Glutamatergic neuron (in vitro differentiated cells): ENCODE data around the gene SCO2. TPM values are rescaled to one million over a fixed set of nuclear protein-coding genes. Genes with fewer than 3 reads are reported as not detected.

Source experiments
- DNase-seq: peaks from one replicate; pipeline ENCODE4 v3.0.0; 2022
- H3K27ac Mint-ChIP-seq: one replicate; pipeline ENCODE4 v1.8.0; 2020; ENCODE audit warnings: mild to moderate bottlenecking, mixed read lengths, inconsistent platforms; ENCODE audit not compliant: unreplicated experiment
- H3K27me3 Mint-ChIP-seq: one replicate; pipeline ENCODE4 v1.8.0; 2020; ENCODE audit warnings: mild to moderate bottlenecking, moderate library complexity, mixed read lengths, inconsistent platforms; ENCODE audit not compliant: unreplicated experiment
- H3K36me3 Mint-ChIP-seq: one replicate; pipeline ENCODE4 v1.8.0; 2020; ENCODE audit warnings: mild to moderate bottlenecking, mixed read lengths, inconsistent platforms; ENCODE audit not compliant: unreplicated experiment
- H3K4me1 Mint-ChIP-seq: one replicate; pipeline ENCODE4 v1.8.0; 2020; ENCODE audit warnings: mild to moderate bottlenecking, low read depth, mixed read lengths, inconsistent platforms; ENCODE audit not compliant: unreplicated experiment
- H3K4me3 Mint-ChIP-seq: one replicate; pipeline ENCODE4 v1.8.0; 2020; ENCODE audit warnings: mild to moderate bottlenecking, mixed read lengths, inconsistent platforms; ENCODE audit not compliant: unreplicated experiment
- H3K9me3 Mint-ChIP-seq: one replicate; pipeline ENCODE4 v1.8.0; 2020; ENCODE audit warnings: mild to moderate bottlenecking, moderate library complexity, mixed read lengths, inconsistent platforms; ENCODE audit not compliant: unreplicated experiment
- total RNA-seq: library from RNA; stranded (reverse); fragmentation: NEBNext Ultra II Directional; extraction: Animal tissue kit (Norgen Biotek cat#: 25700); gene quantifications from one replicate; pipeline ENCODE4 v1.2.1, GENCODE V29; 2021; ENCODE audit not compliant: unreplicated experiment
- TF ChIP-seq, protein P1 (sequence below): fragments of 200-600 bp; sonication (generic); IDR thresholded peaks from one replicate; pipeline ENCODE4 v1.5.0; 2021; ENCODE audit not compliant: partially characterized antibody, unreplicated experiment

Gene SCO2
- total RNA-seq, 1 donor from 2014 or later: 4.8 TPM

DNA sequence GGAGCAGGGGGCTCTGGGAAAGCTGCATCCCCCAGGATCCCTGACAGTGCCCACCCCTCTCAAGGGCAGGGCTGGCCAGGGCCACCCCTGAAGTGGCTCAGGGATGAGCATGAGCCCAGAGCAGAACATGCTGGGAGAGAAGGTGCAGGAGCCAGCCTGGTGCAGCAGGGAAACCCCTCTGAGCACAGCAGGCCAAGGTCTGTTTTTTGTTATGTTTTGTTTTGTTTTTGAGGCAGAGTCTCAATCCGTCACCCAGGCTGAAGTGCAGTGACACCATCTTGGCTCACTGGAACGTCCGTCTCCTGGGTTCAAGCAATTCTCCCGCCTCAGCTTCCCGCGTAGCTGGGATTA, 49.8 kb downstream of the SCO2 start:
- H3K27me3 Mint-ChIP-seq: peaks cover 19% of the 10 kb centered on the region
- H3K4me1 Mint-ChIP-seq: peaks cover 30% of the 10 kb centered on the region
- H3K4me3 Mint-ChIP-seq: peak overlapping the region; percentile 73
- peak; percentile 16 for DNase-seq
- H3K36me3 Mint-ChIP-seq: no peaks in the 10 kb centered on the region
- peak overlapping the region; percentile 43 for H3K27ac Mint-ChIP-seq
- TF ChIP-seq, protein P1, sequence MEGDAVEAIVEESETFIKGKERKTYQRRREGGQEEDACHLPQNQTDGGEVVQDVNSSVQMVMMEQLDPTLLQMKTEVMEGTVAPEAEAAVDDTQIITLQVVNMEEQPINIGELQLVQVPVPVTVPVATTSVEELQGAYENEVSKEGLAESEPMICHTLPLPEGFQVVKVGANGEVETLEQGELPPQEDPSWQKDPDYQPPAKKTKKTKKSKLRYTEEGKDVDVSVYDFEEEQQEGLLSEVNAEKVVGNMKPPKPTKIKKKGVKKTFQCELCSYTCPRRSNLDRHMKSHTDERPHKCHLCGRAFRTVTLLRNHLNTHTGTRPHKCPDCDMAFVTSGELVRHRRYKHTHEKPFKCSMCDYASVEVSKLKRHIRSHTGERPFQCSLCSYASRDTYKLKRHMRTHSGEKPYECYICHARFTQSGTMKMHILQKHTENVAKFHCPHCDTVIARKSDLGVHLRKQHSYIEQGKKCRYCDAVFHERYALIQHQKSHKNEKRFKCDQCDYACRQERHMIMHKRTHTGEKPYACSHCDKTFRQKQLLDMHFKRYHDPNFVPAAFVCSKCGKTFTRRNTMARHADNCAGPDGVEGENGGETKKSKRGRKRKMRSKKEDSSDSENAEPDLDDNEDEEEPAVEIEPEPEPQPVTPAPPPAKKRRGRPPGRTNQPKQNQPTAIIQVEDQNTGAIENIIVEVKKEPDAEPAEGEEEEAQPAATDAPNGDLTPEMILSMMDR: no peak
- peaks cover 23% of the 10 kb centered on the region for H3K9me3 Mint-ChIP-seq

DNA sequence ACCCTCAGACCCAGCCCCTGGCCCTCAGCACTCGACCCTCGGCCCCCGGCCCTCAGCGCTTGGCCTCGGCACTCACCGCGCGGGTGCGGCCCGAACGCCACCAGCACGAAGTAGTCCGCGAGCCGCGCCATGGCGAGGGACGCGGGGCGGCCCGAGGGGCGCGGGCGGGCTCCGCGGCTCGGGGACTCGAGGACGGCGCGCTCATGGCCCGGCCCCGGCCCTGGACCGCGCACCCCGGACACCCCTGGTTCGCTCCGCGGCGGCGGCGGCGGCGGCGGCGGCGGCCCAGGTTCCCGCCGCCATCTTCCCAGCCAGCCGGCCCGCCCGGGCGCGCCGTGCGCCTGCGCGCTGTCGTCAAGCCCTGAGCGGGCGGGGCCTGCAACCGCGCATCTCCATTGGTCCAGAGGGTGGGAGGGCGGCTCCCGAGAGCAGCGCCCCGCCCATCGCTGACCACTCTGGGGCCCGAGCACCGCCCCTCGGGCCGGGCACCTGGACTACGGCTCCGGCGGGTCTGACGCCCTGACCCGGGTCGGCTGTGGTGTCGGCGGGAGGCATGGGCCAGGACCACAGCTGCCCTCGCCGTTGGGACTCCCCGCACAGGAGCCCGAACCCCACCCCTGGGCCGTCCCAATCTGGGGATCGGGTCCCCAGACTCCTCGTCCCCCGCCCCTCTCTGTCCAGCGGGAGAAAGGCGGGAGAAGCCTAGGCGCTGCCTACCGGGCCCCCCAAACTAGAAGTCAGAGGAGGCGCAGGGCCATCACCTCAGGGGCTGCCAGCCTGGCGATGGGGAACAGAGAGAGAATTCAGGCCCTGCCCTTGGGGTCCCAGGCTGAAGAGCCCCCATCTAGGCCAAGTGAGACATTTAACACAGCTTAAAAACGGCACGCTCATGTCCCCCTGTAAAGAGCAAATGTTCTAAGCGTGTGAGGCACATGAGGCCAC, 50.4 kb downstream of the SCO2 start, which contains the start of gene SBF1:
Gene SBF1, minus strand, starts transcription at position 326 of the 942 bp plus-strand sequence. Its CDS starts 195 bp downstream, at position 131.
- peak within 1 kb of the TSS; percentile 99 for H3K4me3 Mint-ChIP-seq
- H3K9me3 Mint-ChIP-seq: peaks cover 19% of the 10 kb centered on the region
- H3K27me3 Mint-ChIP-seq: peaks cover 18% of the 10 kb centered on the region
- H3K36me3 Mint-ChIP-seq: no peaks in the 10 kb centered on the region
- peak; percentile 94 for DNase-seq
- peaks cover 32% of the 10 kb centered on the region for H3K4me1 Mint-ChIP-seq
- peak within 1 kb of the TSS; percentile 90 for H3K27ac Mint-ChIP-seq
- TF ChIP-seq, protein P1: no peak

DNA sequence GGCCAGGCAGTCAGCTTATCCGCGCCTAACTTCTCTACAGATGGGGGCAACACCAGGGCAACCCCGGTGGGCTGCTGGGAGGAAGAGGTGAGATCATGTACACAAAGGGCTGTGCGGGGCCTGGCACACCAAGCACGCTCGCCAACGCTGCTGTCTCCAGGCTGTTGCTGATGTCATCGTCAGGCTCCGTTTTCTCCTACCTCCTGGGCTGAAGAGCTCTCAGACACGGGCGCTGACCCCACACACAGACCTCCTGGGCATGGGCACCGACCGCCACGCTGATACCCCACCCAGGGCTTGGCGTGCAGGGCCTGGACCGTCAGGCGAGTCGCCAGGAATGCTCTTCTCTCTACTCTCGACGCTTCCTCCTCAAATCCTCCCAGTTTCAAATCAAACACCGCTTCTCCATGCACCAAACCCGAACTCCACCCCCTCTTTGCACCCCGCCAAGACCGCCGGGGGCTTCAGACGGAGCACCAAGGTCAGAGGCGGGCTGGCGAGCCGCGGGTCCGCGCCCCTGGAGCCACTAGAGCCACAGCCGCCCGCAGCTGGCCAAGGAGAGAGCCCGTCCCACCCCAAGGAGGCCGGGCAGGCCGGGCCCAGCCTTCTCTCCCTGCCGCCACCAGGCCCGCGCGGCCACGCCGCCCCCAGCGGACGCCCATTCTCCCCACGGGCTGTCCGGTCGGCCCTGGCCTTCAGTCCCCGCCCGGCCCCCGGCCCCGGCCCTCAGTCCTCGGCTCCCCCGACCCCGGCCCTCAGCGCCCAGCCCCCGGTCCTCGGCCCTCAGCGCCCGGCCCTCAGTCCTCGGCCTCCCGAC, 51.3 kb downstream of the SCO2 start:
- Mint-ChIP-seq H3K27ac (peak overlapping the region; percentile 90), H3K9me3 (peaks cover 14% of the 10 kb centered on the region), H3K4me3 (peak overlapping the region; percentile 99), H3K36me3 (no peaks in the 10 kb centered on the region), H3K27me3 (peaks cover 14% of the 10 kb centered on the region), H3K4me1 (peaks cover 32% of the 10 kb centered on the region)
- DNase-seq: peak; percentile 66
- TF ChIP-seq, protein P1: no peak

Other genes with a start within 250 kb of the SCO2 start
- 95.2 TPM for gene PLXNB2, start 218.0 kb downstream of the SCO2 start, total RNA-seq
- 32.1 TPM for gene DENND6B, start 198.6 kb downstream of the SCO2 start, total RNA-seq
- 122 TPM for gene PPP6R2, start 182.3 kb downstream of the SCO2 start, total RNA-seq
- 206 TPM for gene SBF1, start 50.6 kb downstream of the SCO2 start, total RNA-seq
- gene ADM2, start 44.1 kb downstream of the SCO2 start, total RNA-seq: 37.6 TPM
- gene MIOX, start 38.7 kb downstream of the SCO2 start, total RNA-seq: 4.0 TPM
- 62.2 TPM for gene LMF2, start 17.9 kb downstream of the SCO2 start, total RNA-seq
- 52.9 TPM for gene NCAPH2, start 17.4 kb downstream of the SCO2 start, total RNA-seq
- 1.2 TPM for gene TYMP, start 4.4 kb upstream of the SCO2 start, total RNA-seq
- gene KLHDC7B, start 20.3 kb upstream of the SCO2 start, total RNA-seq: 0.12 TPM
- gene SYCE3, start 37.3 kb upstream of the SCO2 start, total RNA-seq: not detected
- gene CPT1B, start 52.8 kb upstream of the SCO2 start, total RNA-seq: 118 TPM
- 147 TPM for gene CHKB, start 57.3 kb upstream of the SCO2 start, total RNA-seq
- 143 TPM for gene MAPK8IP2, start 75.2 kb upstream of the SCO2 start, total RNA-seq
- gene ARSA, start 102.6 kb upstream of the SCO2 start, total RNA-seq: 65.7 TPM
- gene SHANK3, start 147.2 kb upstream of the SCO2 start, total RNA-seq: 20.4 TPM
- gene ACR, start 212.6 kb upstream of the SCO2 start, total RNA-seq: not detected